GM12874 (cell line): ENCODE data around the gene SH3PXD2A.

Source experiments
- TF ChIP-seq, protein P1 (sequence below): IDR thresholded peaks from 2 replicates; pipeline ENCODE4 v1.5.1; 2011; ENCODE audit warnings: low read depth, mild to moderate bottlenecking, control low read depth, low read length, moderate library complexity; ENCODE audit not compliant: insufficient read depth

The SH3PXD2A gene

GRCh38 chr10:103876155-103876554, 20.8 kb upstream of the SH3PXD2A start:
- TF ChIP-seq, protein P1, sequence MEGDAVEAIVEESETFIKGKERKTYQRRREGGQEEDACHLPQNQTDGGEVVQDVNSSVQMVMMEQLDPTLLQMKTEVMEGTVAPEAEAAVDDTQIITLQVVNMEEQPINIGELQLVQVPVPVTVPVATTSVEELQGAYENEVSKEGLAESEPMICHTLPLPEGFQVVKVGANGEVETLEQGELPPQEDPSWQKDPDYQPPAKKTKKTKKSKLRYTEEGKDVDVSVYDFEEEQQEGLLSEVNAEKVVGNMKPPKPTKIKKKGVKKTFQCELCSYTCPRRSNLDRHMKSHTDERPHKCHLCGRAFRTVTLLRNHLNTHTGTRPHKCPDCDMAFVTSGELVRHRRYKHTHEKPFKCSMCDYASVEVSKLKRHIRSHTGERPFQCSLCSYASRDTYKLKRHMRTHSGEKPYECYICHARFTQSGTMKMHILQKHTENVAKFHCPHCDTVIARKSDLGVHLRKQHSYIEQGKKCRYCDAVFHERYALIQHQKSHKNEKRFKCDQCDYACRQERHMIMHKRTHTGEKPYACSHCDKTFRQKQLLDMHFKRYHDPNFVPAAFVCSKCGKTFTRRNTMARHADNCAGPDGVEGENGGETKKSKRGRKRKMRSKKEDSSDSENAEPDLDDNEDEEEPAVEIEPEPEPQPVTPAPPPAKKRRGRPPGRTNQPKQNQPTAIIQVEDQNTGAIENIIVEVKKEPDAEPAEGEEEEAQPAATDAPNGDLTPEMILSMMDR = no peak

DNA sequence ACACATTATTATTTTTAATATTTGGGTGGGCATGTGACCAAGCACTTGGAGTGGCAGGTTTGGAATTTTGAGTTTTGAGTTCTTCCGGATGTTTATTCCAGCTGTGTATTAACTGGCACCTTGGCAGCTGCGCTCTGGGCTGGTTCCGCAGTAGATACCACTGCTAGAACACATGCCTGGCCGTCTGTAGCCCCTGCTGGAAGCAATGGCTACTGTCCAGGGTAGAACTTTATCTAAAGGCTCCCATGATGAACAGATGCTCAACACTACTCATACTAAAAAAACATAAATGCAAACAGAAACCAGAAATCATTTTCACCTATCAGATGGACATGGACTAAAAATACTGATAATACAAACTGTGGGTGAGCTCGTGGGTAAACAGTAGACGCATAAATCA, 19.4 kb upstream of the SH3PXD2A start:
- TF ChIP-seq, protein P1 = no peak

GRCh38 chr10:103872137-103872931, 17.0 kb upstream of the SH3PXD2A start:
- TF ChIP-seq, protein P1 = no peak

GRCh38 chr10:103871006-103871405, 15.6 kb upstream of the SH3PXD2A start:
- TF ChIP-seq, protein P1 = no peak

DNA sequence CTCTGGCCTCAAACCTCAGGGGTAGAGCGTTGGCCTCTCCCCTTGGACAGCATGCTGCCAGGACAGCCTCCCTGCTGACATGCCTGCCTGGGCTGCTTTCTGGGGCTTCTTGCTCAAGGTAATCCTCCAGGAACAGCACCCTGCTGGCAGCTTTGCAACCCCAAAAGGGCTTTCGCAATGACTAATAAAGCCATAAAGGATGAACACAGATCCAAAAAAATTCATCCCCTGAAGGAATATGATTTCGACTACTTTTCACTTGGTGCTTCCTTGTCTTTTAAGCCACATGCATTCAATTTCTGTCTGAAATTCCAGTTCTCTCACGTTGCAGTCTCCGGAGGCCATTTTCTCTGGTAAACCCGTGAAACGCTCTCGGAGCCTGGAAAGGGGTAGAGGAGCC, 15.1 kb upstream of the SH3PXD2A start:
- TF ChIP-seq, protein P1 = no peak

DNA sequence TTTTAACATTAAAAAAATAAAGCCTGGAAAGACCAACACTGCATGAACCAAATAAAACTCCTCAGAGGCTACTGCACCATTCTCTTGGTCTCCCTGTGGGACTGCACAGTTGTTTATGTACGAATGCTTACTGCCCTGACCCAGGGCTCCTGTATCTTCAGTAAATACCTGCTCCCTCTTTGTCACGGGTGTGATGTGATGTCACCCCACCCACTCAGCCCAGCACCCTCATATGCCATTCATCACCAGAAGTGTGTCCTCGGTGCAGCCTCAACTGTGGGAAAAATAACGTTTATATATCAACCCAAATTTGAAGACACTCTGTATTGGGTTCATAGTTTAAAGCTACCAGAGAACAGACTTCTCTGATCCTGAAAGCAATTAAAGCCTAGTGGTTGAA, 14.0 kb upstream of the SH3PXD2A start:
- TF ChIP-seq, protein P1 = no peak

DNA sequence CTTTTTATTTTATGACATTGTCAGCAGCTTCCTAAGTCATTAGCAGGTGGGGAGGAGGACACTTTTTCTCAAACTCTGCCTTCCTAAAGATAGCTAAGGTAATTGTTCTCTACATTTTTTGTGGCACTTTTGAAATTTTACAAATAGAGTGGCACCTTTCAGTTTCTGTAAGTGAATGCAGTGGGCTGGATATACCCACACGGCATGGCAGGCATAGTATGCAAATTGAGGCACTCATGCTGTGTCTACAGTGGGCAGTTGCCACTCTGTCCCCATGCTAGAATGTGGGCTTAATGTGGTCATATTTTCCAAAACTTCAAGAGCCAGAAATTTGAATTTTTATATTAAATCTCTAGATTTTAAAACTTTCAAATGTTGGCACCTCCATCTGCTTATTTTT, 12.8 kb upstream of the SH3PXD2A start:
- TF ChIP-seq, protein P1 = no peak
